ENCODE results near the gene SLAMF6.
A peak's percentile ranks its signal among the peaks of the same experiment; 100 is the strongest.
"Not testable (repeated sequence)": the region's sequence is repeated elsewhere in the genome, so short reads cannot be mapped to it uniquely, and the experiment has no call there.

The SLAMF6 gene

GRCh38 chr1:160523789-160524188 is 734 bp upstream of the SLAMF6 start:
- not testable (repeated sequence) for H3K27ac ChIP-seq (ENCODE audit: low read length); H3K4me3 ChIP-seq (ENCODE audit: low read length); H3K9me3 ChIP-seq (ENCODE audit: insufficient read depth, low read depth, low read length); H3K27me3 ChIP-seq (ENCODE audit: insufficient read depth, low read length); H3K36me3 ChIP-seq (ENCODE audit: insufficient read depth, low read depth, low read length); H3K9ac ChIP-seq (ENCODE audit: low read depth, low read length)
- H3K4me1 ChIP-seq (ENCODE audit: insufficient read depth, low read length): peaks cover 21% of the 10 kb centered on the region

- Histone ChIP-seq H3K27ac (ENCODE audit: low read length) (no peak overlapping the region), H3K27me3 (ENCODE audit: insufficient read depth, low read length) (no peaks in the 10 kb centered on the region), H3K4me3 (ENCODE audit: low read length) (no peak overlapping the region), H3K9me3 (ENCODE audit: insufficient read depth, low read depth, low read length) (no peaks in the 10 kb centered on the region), H3K36me3 (ENCODE audit: insufficient read depth, low read depth, low read length) (no peaks in the 10 kb centered on the region), H3K4me1 (ENCODE audit: insufficient read depth, low read length) (peaks cover 21% of the 10 kb centered on the region), H3K9ac (ENCODE audit: low read depth, low read length) (no peak overlapping the region)
These were observed 919 bp downstream of the SLAMF6 start for GRCh38 chr1:160522136-160522535.

GRCh38 chr1:160521554-160521953 is 1.5 kb downstream of the SLAMF6 start:
- no peaks in the 10 kb centered on the region for H3K27me3 ChIP-seq (ENCODE audit: insufficient read depth, low read length)
- no peaks in the 10 kb centered on the region for H3K36me3 ChIP-seq (ENCODE audit: insufficient read depth, low read depth, low read length)
- H3K9me3 ChIP-seq (ENCODE audit: insufficient read depth, low read depth, low read length): no peaks in the 10 kb centered on the region
- no peak overlapping the region for H3K27ac ChIP-seq (ENCODE audit: low read length)
- H3K4me1 ChIP-seq (ENCODE audit: insufficient read depth, low read length): peaks cover 21% of the 10 kb centered on the region
- no peak overlapping the region for H3K4me3 ChIP-seq (ENCODE audit: low read length)
- H3K9ac ChIP-seq (ENCODE audit: low read depth, low read length): no peak overlapping the region

- no peaks in the 10 kb centered on the region for H3K36me3 ChIP-seq (ENCODE audit: insufficient read depth, low read depth, low read length)
- H3K9me3 ChIP-seq (ENCODE audit: insufficient read depth, low read depth, low read length): no peaks in the 10 kb centered on the region
- H3K4me3 ChIP-seq (ENCODE audit: low read length): no peak overlapping the region
- H3K27me3 ChIP-seq (ENCODE audit: insufficient read depth, low read length): no peaks in the 10 kb centered on the region
- no peak overlapping the region for H3K27ac ChIP-seq (ENCODE audit: low read length)
- peaks cover 21% of the 10 kb centered on the region for H3K4me1 ChIP-seq (ENCODE audit: insufficient read depth, low read length)
- no peak overlapping the region for H3K9ac ChIP-seq (ENCODE audit: low read depth, low read length)
These were observed 2.1 kb downstream of the SLAMF6 start for GRCh38 chr1:160520999-160521398.

- Histone ChIP-seq H3K9me3 (ENCODE audit: insufficient read depth, low read depth, low read length) (no peaks in the 10 kb centered on the region), H3K4me1 (ENCODE audit: insufficient read depth, low read length) (peaks cover 21% of the 10 kb centered on the region), H3K27me3 (ENCODE audit: insufficient read depth, low read length) (no peaks in the 10 kb centered on the region), H3K9ac (ENCODE audit: low read depth, low read length) (no peak overlapping the region), H3K36me3 (ENCODE audit: insufficient read depth, low read depth, low read length) (no peaks in the 10 kb centered on the region), H3K27ac (ENCODE audit: low read length) (no peak overlapping the region), H3K4me3 (ENCODE audit: low read length) (peak overlapping the region; percentile 12; the same call in 1 of the 2 replicates)
These were observed 2.5 kb downstream of the SLAMF6 start for GRCh38 chr1:160520582-160520981.

- Histone ChIP-seq H3K4me3 (ENCODE audit: low read length) (peak overlapping the region; percentile 12; the same call in 1 of the 2 replicates), H3K9ac (ENCODE audit: low read depth, low read length) (no peak overlapping the region), H3K4me1 (ENCODE audit: insufficient read depth, low read length) (peaks cover 21% of the 10 kb centered on the region), H3K9me3 (ENCODE audit: insufficient read depth, low read depth, low read length) (no peaks in the 10 kb centered on the region), H3K27me3 (ENCODE audit: insufficient read depth, low read length) (no peaks in the 10 kb centered on the region), H3K36me3 (ENCODE audit: insufficient read depth, low read depth, low read length) (no peaks in the 10 kb centered on the region), H3K27ac (ENCODE audit: low read length) (no peak overlapping the region)
These were observed 3.2 kb downstream of the SLAMF6 start for GRCh38 chr1:160519642-160520435.

GRCh38 chr1:160517519-160517918 is 5.5 kb downstream of the SLAMF6 start:
- H3K4me3 ChIP-seq (ENCODE audit: low read length); H3K27ac ChIP-seq (ENCODE audit: low read length); H3K27me3 ChIP-seq (ENCODE audit: insufficient read depth, low read length); H3K9me3 ChIP-seq (ENCODE audit: insufficient read depth, low read depth, low read length); H3K36me3 ChIP-seq (ENCODE audit: insufficient read depth, low read depth, low read length); H3K9ac ChIP-seq (ENCODE audit: low read depth, low read length): not testable (repeated sequence)
- peaks cover 21% of the 10 kb centered on the region for H3K4me1 ChIP-seq (ENCODE audit: insufficient read depth, low read length)

- H3K9ac ChIP-seq (ENCODE audit: low read depth, low read length); H3K27me3 ChIP-seq (ENCODE audit: insufficient read depth, low read length); H3K36me3 ChIP-seq (ENCODE audit: insufficient read depth, low read depth, low read length); H3K9me3 ChIP-seq (ENCODE audit: insufficient read depth, low read depth, low read length); H3K4me3 ChIP-seq (ENCODE audit: low read length); H3K27ac ChIP-seq (ENCODE audit: low read length): not testable (repeated sequence)
- H3K4me1 ChIP-seq (ENCODE audit: insufficient read depth, low read length): peaks cover 19% of the 10 kb centered on the region
These were observed 7.1 kb downstream of the SLAMF6 start for GRCh38 chr1:160515908-160516307.

- H3K9ac ChIP-seq (ENCODE audit: low read depth, low read length): no peak overlapping the region
- H3K27ac ChIP-seq (ENCODE audit: low read length): no peak overlapping the region
- H3K4me1 ChIP-seq (ENCODE audit: insufficient read depth, low read length): no peaks in the 10 kb centered on the region
- no peaks in the 10 kb centered on the region for H3K27me3 ChIP-seq (ENCODE audit: insufficient read depth, low read length)
- no peak overlapping the region for H3K4me3 ChIP-seq (ENCODE audit: low read length)
- no peaks in the 10 kb centered on the region for H3K36me3 ChIP-seq (ENCODE audit: insufficient read depth, low read depth, low read length)
- H3K9me3 ChIP-seq (ENCODE audit: insufficient read depth, low read depth, low read length): no peaks in the 10 kb centered on the region
These were observed 18.4 kb downstream of the SLAMF6 start for GRCh38 chr1:160504651-160505050.

GRCh38 chr1:160503087-160503486 is 20.0 kb downstream of the SLAMF6 start:
- H3K27ac ChIP-seq (ENCODE audit: low read length): no peak overlapping the region
- H3K9me3 ChIP-seq (ENCODE audit: insufficient read depth, low read depth, low read length): no peaks in the 10 kb centered on the region
- no peaks in the 10 kb centered on the region for H3K36me3 ChIP-seq (ENCODE audit: insufficient read depth, low read depth, low read length)
- H3K4me3 ChIP-seq (ENCODE audit: low read length): no peak overlapping the region
- H3K4me1 ChIP-seq (ENCODE audit: insufficient read depth, low read length): no peaks in the 10 kb centered on the region
- H3K27me3 ChIP-seq (ENCODE audit: insufficient read depth, low read length): no peaks in the 10 kb centered on the region
- H3K9ac ChIP-seq (ENCODE audit: low read depth, low read length): no peak overlapping the region

GRCh38 chr1:160500321-160500990 is 22.6 kb downstream of the SLAMF6 start:
- Histone ChIP-seq H3K4me3 (ENCODE audit: low read length) (no peak overlapping the region), H3K9ac (ENCODE audit: low read depth, low read length) (no peak overlapping the region), H3K9me3 (ENCODE audit: insufficient read depth, low read depth, low read length) (no peaks in the 10 kb centered on the region), H3K4me1 (ENCODE audit: insufficient read depth, low read length) (no peaks in the 10 kb centered on the region), H3K36me3 (ENCODE audit: insufficient read depth, low read depth, low read length) (no peaks in the 10 kb centered on the region), H3K27ac (ENCODE audit: low read length) (no peak overlapping the region), H3K27me3 (ENCODE audit: insufficient read depth, low read length) (no peaks in the 10 kb centered on the region)

- Histone ChIP-seq H3K36me3 (ENCODE audit: insufficient read depth, low read depth, low read length) (no peaks in the 10 kb centered on the region), H3K27me3 (ENCODE audit: insufficient read depth, low read length) (no peaks in the 10 kb centered on the region), H3K27ac (ENCODE audit: low read length) (no peak overlapping the region), H3K9me3 (ENCODE audit: insufficient read depth, low read depth, low read length) (no peaks in the 10 kb centered on the region), H3K9ac (ENCODE audit: low read depth, low read length) (no peak overlapping the region), H3K4me3 (ENCODE audit: low read length) (no peak overlapping the region), H3K4me1 (ENCODE audit: insufficient read depth, low read length) (no peaks in the 10 kb centered on the region)
These were observed 23.4 kb downstream of the SLAMF6 start for GRCh38 chr1:160499631-160500030.
